GM12878 (cell line): Measurements from ENCODE around the gene PTBP3. TPM values are rescaled to one million over a fixed set of nuclear protein-coding genes. Genes with fewer than 3 reads are reported as not detected.

Experiments
- BACH1 ChIP-seq: fragments of 450-650 bp; IDR thresholded peaks from 2 replicates; pipeline ENCODE4 v1.6.1; 2017; ENCODE audit warnings: mild to moderate bottlenecking, borderline replicate concordance
- CHD4 ChIP-seq: fragments of 200-600 bp; sonication (generic); IDR thresholded peaks from 2 replicates; pipeline ENCODE4 v1.6.1; 2016; ENCODE audit warnings: mild to moderate bottlenecking
- CREB1 ChIP-seq: IDR thresholded peaks from 2 replicates; pipeline ENCODE4 v1.6.1; 2012; ENCODE audit warnings: low read depth, mild to moderate bottlenecking, inconsistent platforms
- CTCF ChIP-seq, 3 experiments: IDR thresholded peaks in 2 of 3; conservative IDR thresholded peaks in 1 of 3; 2 replicates each; pipeline ENCODE4 v1.5.1; 2011; ENCODE audit warnings: low read depth in 3 of 3, low read length in 3 of 3, mild to moderate bottlenecking in 3 of 3, control low read depth in 2 of 3, moderate library complexity in 2 of 3, inconsistent platforms in 1 of 3, mixed read lengths in 1 of 3; ENCODE audit not compliant: control insufficient read depth in 2 of 3, insufficient read depth in 1 of 3; ENCODE audit errors: extremely low read depth in 1 of 3
- EED ChIP-seq: sonication (generic); IDR thresholded peaks from 2 replicates; pipeline ENCODE4 v1.6.1; 2016; ENCODE audit warnings: antibody characterized with exemption, low read depth
- EZH2 ChIP-seq: IDR thresholded peaks from 2 replicates; pipeline ENCODE4 v1.6.1; 2012; ENCODE audit warnings: low read depth, mild to moderate bottlenecking, control low read depth, inconsistent platforms, low read length, borderline replicate concordance; ENCODE audit not compliant: control insufficient read depth
- GABPA ChIP-seq: IDR thresholded peaks from 2 replicates; pipeline ENCODE4 v1.6.1; 2014; ENCODE audit warnings: antibody characterized with exemption, low read depth, mild to moderate bottlenecking, inconsistent platforms
- LARP7 ChIP-seq: fragments of 450-650 bp; IDR thresholded peaks from 2 replicates; pipeline ENCODE4 v1.6.1; 2017; ENCODE audit warnings: mild to moderate bottlenecking
- NR2C2 ChIP-seq: IDR thresholded peaks from 2 replicates; pipeline ENCODE4 v1.6.1; 2011; ENCODE audit warnings: borderline replicate concordance, low read depth; ENCODE audit not compliant: control insufficient read depth, insufficient read length
- NRF1 ChIP-seq: conservative IDR thresholded peaks from 2 replicates; pipeline ENCODE4 v1.6.1; 2011; ENCODE audit warnings: mild to moderate bottlenecking, low read depth, low read length, improper control_type of control experiment
- POLR2AphosphoS5 ChIP-seq: IDR thresholded peaks from 2 replicates; pipeline ENCODE4 v1.6.1; 2011; ENCODE audit warnings: mild to moderate bottlenecking, low read length, inconsistent platforms
- RCOR1 ChIP-seq: conservative IDR thresholded peaks from 2 replicates; pipeline ENCODE4 v1.6.1; 2012; ENCODE audit warnings: low read depth, low read length, improper control_type of control experiment
- SIN3A ChIP-seq: IDR thresholded peaks from 2 replicates; pipeline ENCODE4 v1.6.1; 2012; ENCODE audit warnings: low read depth, low read length, improper control_type of control experiment
- SIX5 ChIP-seq: IDR thresholded peaks from 2 replicates; pipeline ENCODE4 v1.6.1; 2011; ENCODE audit warnings: mild to moderate bottlenecking, low read depth, low read length, moderate library complexity; ENCODE audit not compliant: severe bottlenecking
- SMAD5 ChIP-seq: IDR thresholded peaks from 2 replicates; pipeline ENCODE4 v1.6.1; 2016; ENCODE audit warnings: antibody characterized with exemption, low read depth
- SUPT20H ChIP-seq: IDR thresholded peaks from 2 replicates; pipeline ENCODE4 v1.6.1; 2011; ENCODE audit warnings: low read depth, mild to moderate bottlenecking, low read length, moderate library complexity, borderline replicate concordance; ENCODE audit not compliant: control insufficient read depth
- TCF12 ChIP-seq: IDR thresholded peaks from 2 replicates; pipeline ENCODE4 v1.6.1; 2011; ENCODE audit warnings: low read depth, mild to moderate bottlenecking, low read length
- TCF7 ChIP-seq: IDR thresholded peaks from 2 replicates; pipeline ENCODE4 v1.6.1; 2014; ENCODE audit warnings: antibody characterized with exemption, borderline replicate concordance
- ZBED1 ChIP-seq: IDR thresholded peaks from 2 replicates; pipeline ENCODE4 v1.6.1; 2016; ENCODE audit warnings: borderline replicate concordance
- ZNF207 ChIP-seq: fragments of 450-650 bp; IDR thresholded peaks from 2 replicates; pipeline ENCODE4 v1.6.1; 2014; ENCODE audit warnings: antibody characterized with exemption, mild to moderate bottlenecking, borderline replicate concordance
- ZNF384 ChIP-seq: IDR thresholded peaks from 2 replicates; pipeline ENCODE4 v1.6.1; 2012; ENCODE audit warnings: low read depth, mild to moderate bottlenecking, low read length, improper control_type of control experiment, borderline replicate concordance
- polyA plus RNA-seq, 11 experiments: library from polyadenylated mRNA; depleted of rRNA in 4 of 11; unstranded in 6 of 11; stranded (reverse) in 5 of 11; fragments of >200 nt; fragmentation: Nextera tagmentation in 4 of 11; fragmentation: Illumina TruSeq in 1 of 11; extraction: Ambion mirVana in 4 of 11; extraction: Trizol in 1 of 11; gene quantifications; 1 replicate in 1 of 11; 2 replicates in 10 of 11; pipeline versions ENCODE4 v1.2.1 to v1.2.3, GENCODE V29; 2011 to 2016; ENCODE audit warnings: inconsistent platforms in 2 of 11, missing spikeins in 2 of 11, low read depth in 1 of 11
- total RNA-seq, 4 experiments: library from RNA; depleted of rRNA in 3 of 4; stranded (reverse); fragments of >200 nt in 3 of 4; fragmentation: Illumina TruSeq in 1 of 4; extraction: Trizol in 1 of 4; gene quantifications; 2 replicates each; pipeline versions ENCODE4 v1.2.1 to v1.2.3, GENCODE V29; 2013 to 2021
- TF ChIP-seq, protein P1 (sequence below): fragments of 450-650 bp; formaldehyde crosslinking; IDR thresholded peaks from 2 replicates; pipeline ENCODE4 v1.4.0; 2020; ENCODE audit warnings: mild to moderate bottlenecking, moderate library complexity
- TF ChIP-seq, protein P2 (sequence below): IDR thresholded peaks from 2 replicates; pipeline ENCODE4 v1.6.1; 2011; ENCODE audit warnings: low read depth, low read length, improper control_type of control experiment, borderline replicate concordance
- TF ChIP-seq, protein P3 (sequence below): IDR thresholded peaks from 2 replicates; pipeline ENCODE4 v1.6.1; 2012; ENCODE audit warnings: low read depth, low read length, improper control_type of control experiment

The PTBP3 gene
- total and polyA plus RNA-seq, 10 of the 15 experiments (the other 5 are each of a cell fraction or from before 2014, with no cell fraction given): 12.5 to 104 (median 52.7) TPM

- no peak for TF ChIP-seq TCF12
- TF ChIP-seq RCOR1: no peak
- no peak for TF ChIP-seq CHD4
- TF ChIP-seq GABPA: no peak
- TF ChIP-seq SMAD5: no peak
- TF ChIP-seq, protein P1, sequence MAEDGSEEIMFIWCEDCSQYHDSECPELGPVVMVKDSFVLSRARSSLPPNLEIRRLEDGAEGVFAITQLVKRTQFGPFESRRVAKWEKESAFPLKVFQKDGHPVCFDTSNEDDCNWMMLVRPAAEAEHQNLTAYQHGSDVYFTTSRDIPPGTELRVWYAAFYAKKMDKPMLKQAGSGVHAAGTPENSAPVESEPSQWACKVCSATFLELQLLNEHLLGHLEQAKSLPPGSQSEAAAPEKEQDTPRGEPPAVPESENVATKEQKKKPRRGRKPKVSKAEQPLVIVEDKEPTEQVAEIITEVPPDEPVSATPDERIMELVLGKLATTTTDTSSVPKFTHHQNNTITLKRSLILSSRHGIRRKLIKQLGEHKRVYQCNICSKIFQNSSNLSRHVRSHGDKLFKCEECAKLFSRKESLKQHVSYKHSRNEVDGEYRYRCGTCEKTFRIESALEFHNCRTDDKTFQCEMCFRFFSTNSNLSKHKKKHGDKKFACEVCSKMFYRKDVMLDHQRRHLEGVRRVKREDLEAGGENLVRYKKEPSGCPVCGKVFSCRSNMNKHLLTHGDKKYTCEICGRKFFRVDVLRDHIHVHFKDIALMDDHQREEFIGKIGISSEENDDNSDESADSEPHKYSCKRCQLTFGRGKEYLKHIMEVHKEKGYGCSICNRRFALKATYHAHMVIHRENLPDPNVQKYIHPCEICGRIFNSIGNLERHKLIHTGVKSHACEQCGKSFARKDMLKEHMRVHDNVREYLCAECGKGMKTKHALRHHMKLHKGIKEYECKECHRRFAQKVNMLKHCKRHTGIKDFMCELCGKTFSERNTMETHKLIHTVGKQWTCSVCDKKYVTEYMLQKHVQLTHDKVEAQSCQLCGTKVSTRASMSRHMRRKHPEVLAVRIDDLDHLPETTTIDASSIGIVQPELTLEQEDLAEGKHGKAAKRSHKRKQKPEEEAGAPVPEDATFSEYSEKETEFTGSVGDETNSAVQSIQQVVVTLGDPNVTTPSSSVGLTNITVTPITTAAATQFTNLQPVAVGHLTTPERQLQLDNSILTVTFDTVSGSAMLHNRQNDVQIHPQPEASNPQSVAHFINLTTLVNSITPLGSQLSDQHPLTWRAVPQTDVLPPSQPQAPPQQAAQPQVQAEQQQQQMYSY (CRISPR knock-in tag): no peak
- TF ChIP-seq LARP7: no peak
- TF ChIP-seq BACH1: no peak
- TF ChIP-seq CREB1: peak; percentile 76
- TF ChIP-seq EED: peak; percentile 45; the same call in 1 of the 2 replicates
- TF ChIP-seq NR2C2: no peak
- no peak for TF ChIP-seq SUPT20H
- TF ChIP-seq, protein P2, sequence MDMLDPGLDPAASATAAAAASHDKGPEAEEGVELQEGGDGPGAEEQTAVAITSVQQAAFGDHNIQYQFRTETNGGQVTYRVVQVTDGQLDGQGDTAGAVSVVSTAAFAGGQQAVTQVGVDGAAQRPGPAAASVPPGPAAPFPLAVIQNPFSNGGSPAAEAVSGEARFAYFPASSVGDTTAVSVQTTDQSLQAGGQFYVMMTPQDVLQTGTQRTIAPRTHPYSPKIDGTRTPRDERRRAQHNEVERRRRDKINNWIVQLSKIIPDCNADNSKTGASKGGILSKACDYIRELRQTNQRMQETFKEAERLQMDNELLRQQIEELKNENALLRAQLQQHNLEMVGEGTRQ: no peak
- TF ChIP-seq TCF7: no peak; the same call in 1 of the 2 replicates
- no peak for TF ChIP-seq SIN3A
- 0 out of 2 replicates have a peak, but pooled peaks have one; percentile 34 for TF ChIP-seq ZBED1
- no peak for TF ChIP-seq CTCF (IDR thresholded peaks at IDR 0.05 in 2 of 3, conservative IDR thresholded peaks at IDR 0.05 in 1 of 3; ENCODE audit: control insufficient read depth in 2 of 3, extremely low read depth in 1 of 3, insufficient read depth in 1 of 3, low read depth in 3 of 3, low read length in 3 of 3)
- TF ChIP-seq ZNF384: peak; percentile 79
- no peak for TF ChIP-seq SIX5
- no peak for TF ChIP-seq ZNF207
- TF ChIP-seq, protein P3, sequence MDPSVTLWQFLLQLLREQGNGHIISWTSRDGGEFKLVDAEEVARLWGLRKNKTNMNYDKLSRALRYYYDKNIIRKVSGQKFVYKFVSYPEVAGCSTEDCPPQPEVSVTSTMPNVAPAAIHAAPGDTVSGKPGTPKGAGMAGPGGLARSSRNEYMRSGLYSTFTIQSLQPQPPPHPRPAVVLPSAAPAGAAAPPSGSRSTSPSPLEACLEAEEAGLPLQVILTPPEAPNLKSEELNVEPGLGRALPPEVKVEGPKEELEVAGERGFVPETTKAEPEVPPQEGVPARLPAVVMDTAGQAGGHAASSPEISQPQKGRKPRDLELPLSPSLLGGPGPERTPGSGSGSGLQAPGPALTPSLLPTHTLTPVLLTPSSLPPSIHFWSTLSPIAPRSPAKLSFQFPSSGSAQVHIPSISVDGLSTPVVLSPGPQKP: no peak
- TF ChIP-seq EZH2: no peak
- TF ChIP-seq POLR2AphosphoS5: no peak
- TF ChIP-seq NRF1: no peak
Observed at GRCh38 chr9:112218908-112219307, 114.5 kb downstream of the PTBP3 start (continued).
